Neural progenitor cell (in vitro differentiated cells): ENCODE measurements around the gene TSEN15. TPM values are rescaled to one million over a fixed set of nuclear protein-coding genes. Genes with fewer than 3 reads are reported as not detected.
A peak's percentile ranks its signal among the peaks of the same experiment; 100 is the strongest.

Experiments used
- DNase-seq: peaks from one replicate; pipeline ENCODE4 v3.0.0-alpha.2; 2016; ENCODE audit warnings: low spot score
- H2AFZ ChIP-seq: fragments of 200-600 bp; sonication (generic); replicated peaks from 2 replicates; pipeline ENCODE4 v1.6.1; 2016; ENCODE audit warnings: antibody characterized with exemption
- H3F3A ChIP-seq: fragments of 200-600 bp; sonication (generic); 2 replicates; pipeline ENCODE4 v1.6.1; 2016; ENCODE audit warnings: antibody characterized with exemption, low read depth
- H3K27ac ChIP-seq: fragments of 200-600 bp; sonication (generic); 2 replicates; pipeline ENCODE4 v1.5.1; 2016; ENCODE audit warnings: mild to moderate bottlenecking
- H3K27me3 ChIP-seq: fragments of 200-600 bp; sonication (generic); 2 replicates; pipeline ENCODE4 v1.6.1; 2016; ENCODE audit warnings: mild to moderate bottlenecking, moderate library complexity
- H3K36me3 ChIP-seq: fragments of 200-600 bp; sonication (generic); 2 replicates; pipeline ENCODE4 v1.5.1; 2016
- H3K4me1 ChIP-seq: fragments of 200-600 bp; sonication (generic); 2 replicates; pipeline ENCODE4 v1.6.1; 2016; ENCODE audit warnings: mixed run types
- H3K4me2 ChIP-seq: fragments of 200-600 bp; sonication (generic); 2 replicates; pipeline ENCODE4 v1.6.1; 2016
- H3K4me3 ChIP-seq: fragments of 200-600 bp; sonication (generic); 2 replicates; pipeline ENCODE4 v1.5.1; 2016
- H3K79me2 ChIP-seq: fragments of 200-600 bp; sonication (generic); 2 replicates; pipeline ENCODE4 v1.6.1; 2016; ENCODE audit warnings: low read depth
- H3K9ac ChIP-seq: fragments of 200-600 bp; sonication (generic); 2 replicates; pipeline ENCODE4 v1.6.1; 2016
- H3K9me3 ChIP-seq: fragments of 200-600 bp; sonication (generic); 2 replicates; pipeline ENCODE4 v1.5.1; 2016; ENCODE audit warnings: low read depth
- H4K20me1 ChIP-seq: fragments of 200-600 bp; sonication (generic); 2 replicates; pipeline ENCODE4 v1.6.1; 2016; ENCODE audit warnings: low read depth
- H3K27ac Mint-ChIP-seq: 3 replicates; pipeline ENCODE4 v1.8.0; 2021; ENCODE audit warnings: mixed read lengths
- H3K27me3 Mint-ChIP-seq: 2 replicates; pipeline ENCODE4 v1.8.0; 2022; ENCODE audit warnings: low read depth, mild to moderate bottlenecking, inconsistent platforms, moderate library complexity, mixed read lengths; ENCODE audit not compliant: insufficient read depth
- H3K36me3 Mint-ChIP-seq: 3 replicates; pipeline ENCODE4 v1.8.0; 2021; ENCODE audit warnings: mixed read lengths
- H3K4me1 Mint-ChIP-seq: 3 replicates; pipeline ENCODE4 v1.8.0; 2021; ENCODE audit warnings: mixed read lengths
- H3K4me3 Mint-ChIP-seq: 3 replicates; pipeline ENCODE4 v1.8.0; 2021; ENCODE audit warnings: mild to moderate bottlenecking, moderate library complexity, mixed read lengths
- H3K9me3 Mint-ChIP-seq: 3 replicates; pipeline ENCODE4 v1.8.0; 2020; ENCODE audit warnings: mixed read lengths
- EZH2 ChIP-seq: fragments of 200-600 bp; sonication (generic); IDR thresholded peaks from 2 replicates; pipeline ENCODE4 v1.6.1; 2017; ENCODE audit warnings: antibody characterized with exemption, mild to moderate bottlenecking, moderate library complexity
- EZH2phosphoT487 ChIP-seq: fragments of 200-600 bp; sonication (generic); IDR thresholded peaks from 2 replicates; pipeline ENCODE4 v1.6.1; 2017; ENCODE audit warnings: antibody characterized with exemption
- total RNA-seq: library from RNA; depleted of rRNA; stranded (reverse); fragments of >200 nt; gene quantifications from 2 replicates; pipeline ENCODE4 v1.2.3, GENCODE V29; 2015; ENCODE audit warnings: low replicate concordance
- TF ChIP-seq, protein P1 (sequence below): fragments of 200-600 bp; sonication (generic); IDR thresholded peaks from 2 replicates; pipeline ENCODE4 v1.5.1; 2017; ENCODE audit warnings: antibody characterized with exemption, mild to moderate bottlenecking

TSEN15 gene
- total RNA-seq, 1 donor from 2014 or later: 72.3 TPM

DNA sequence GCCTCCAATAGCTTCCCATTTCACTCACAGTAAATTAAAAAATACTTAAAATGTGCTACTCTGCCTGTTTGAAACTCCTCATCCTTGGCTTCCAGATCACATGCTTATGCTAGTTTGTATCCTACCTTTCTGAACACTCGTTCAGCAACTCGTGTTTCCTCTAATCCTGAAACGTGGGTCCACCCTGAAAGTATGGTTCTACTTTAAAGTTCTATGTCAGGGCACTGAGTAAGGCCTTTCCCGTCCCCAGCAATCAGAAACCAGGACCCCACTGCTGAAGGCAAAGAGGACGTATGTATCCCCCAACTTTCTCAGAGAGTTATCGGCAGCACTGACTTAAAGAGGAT, 419 bp upstream of the TSEN15 start:
- no peak for DNase-seq
- H3K9ac ChIP-seq: peak overlapping the region; percentile 24
- peaks cover 25% of the 10 kb centered on the region for H3K79me2 ChIP-seq
- H2AFZ ChIP-seq: peak overlapping the region; percentile 96
- peaks cover 29% of the 10 kb centered on the region for H3F3A ChIP-seq
- H3K27me3 ChIP-seq: no peaks in the 10 kb centered on the region
- peaks cover 15% of the 10 kb centered on the region for H3K36me3 Mint-ChIP-seq
- peaks cover 29% of the 10 kb centered on the region for H3K4me1 Mint-ChIP-seq
- H3K4me2 ChIP-seq: peak overlapping the region; percentile 84
- peaks cover 61% of the 10 kb centered on the region for H3K4me1 ChIP-seq
- H3K9me3 ChIP-seq: no peaks in the 10 kb centered on the region
- peak overlapping the region; percentile 60 for H3K4me3 ChIP-seq
- H3K4me3 Mint-ChIP-seq: peak overlapping the region; percentile 97
- no peak for TF ChIP-seq EZH2
- TF ChIP-seq, protein P1, sequence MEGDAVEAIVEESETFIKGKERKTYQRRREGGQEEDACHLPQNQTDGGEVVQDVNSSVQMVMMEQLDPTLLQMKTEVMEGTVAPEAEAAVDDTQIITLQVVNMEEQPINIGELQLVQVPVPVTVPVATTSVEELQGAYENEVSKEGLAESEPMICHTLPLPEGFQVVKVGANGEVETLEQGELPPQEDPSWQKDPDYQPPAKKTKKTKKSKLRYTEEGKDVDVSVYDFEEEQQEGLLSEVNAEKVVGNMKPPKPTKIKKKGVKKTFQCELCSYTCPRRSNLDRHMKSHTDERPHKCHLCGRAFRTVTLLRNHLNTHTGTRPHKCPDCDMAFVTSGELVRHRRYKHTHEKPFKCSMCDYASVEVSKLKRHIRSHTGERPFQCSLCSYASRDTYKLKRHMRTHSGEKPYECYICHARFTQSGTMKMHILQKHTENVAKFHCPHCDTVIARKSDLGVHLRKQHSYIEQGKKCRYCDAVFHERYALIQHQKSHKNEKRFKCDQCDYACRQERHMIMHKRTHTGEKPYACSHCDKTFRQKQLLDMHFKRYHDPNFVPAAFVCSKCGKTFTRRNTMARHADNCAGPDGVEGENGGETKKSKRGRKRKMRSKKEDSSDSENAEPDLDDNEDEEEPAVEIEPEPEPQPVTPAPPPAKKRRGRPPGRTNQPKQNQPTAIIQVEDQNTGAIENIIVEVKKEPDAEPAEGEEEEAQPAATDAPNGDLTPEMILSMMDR: no peak
- TF ChIP-seq EZH2phosphoT487: no peak
- peaks cover 7% of the 10 kb centered on the region for H3K36me3 ChIP-seq
- H3K27me3 Mint-ChIP-seq: no peaks in the 10 kb centered on the region
- H3K27ac Mint-ChIP-seq: peak overlapping the region; percentile 99
- peak overlapping the region; percentile 90 for H3K27ac ChIP-seq
- peaks cover 20% of the 10 kb centered on the region for H3K9me3 Mint-ChIP-seq
- H4K20me1 ChIP-seq: no peaks in the 10 kb centered on the region

DNA sequence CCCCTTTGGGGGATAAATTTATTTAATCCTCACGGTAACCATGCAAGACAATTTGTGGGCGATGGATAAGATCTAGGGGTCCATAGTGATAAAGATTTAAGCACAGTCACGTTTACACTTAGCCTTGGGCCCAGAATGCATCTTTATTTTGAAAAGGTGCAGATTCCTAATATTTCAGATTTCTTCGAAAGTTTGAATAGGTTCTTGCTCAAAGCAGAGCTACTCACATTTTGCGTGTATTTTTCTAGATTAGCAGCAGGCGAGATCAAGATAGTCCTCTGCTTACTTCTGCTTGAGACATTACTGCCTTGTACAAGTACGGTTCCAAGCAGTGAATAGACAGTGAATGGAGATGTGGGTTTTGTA, 647 bp downstream of the TSEN15 start:
- Histone ChIP-seq H4K20me1 (no peaks in the 10 kb centered on the region), H3K27me3 (no peaks in the 10 kb centered on the region), H3F3A (peaks cover 29% of the 10 kb centered on the region), H3K4me2 (peak overlapping the region; percentile 84), H3K9ac (peak overlapping the region; percentile 24), H3K79me2 (peaks cover 25% of the 10 kb centered on the region), H3K4me3 (peak overlapping the region; percentile 60), H3K27ac (peak overlapping the region; percentile 90), H3K36me3 (peaks cover 7% of the 10 kb centered on the region), H2AFZ (peak overlapping the region; percentile 96), H3K9me3 (no peaks in the 10 kb centered on the region), H3K4me1 (peaks cover 66% of the 10 kb centered on the region)
- TF ChIP-seq, protein P1: no peak
- no peak for TF ChIP-seq EZH2
- no peak for TF ChIP-seq EZH2phosphoT487
- Mint-ChIP-seq H3K4me3 (peak overlapping the region; percentile 97), H3K9me3 (peaks cover 20% of the 10 kb centered on the region), H3K36me3 (peaks cover 20% of the 10 kb centered on the region), H3K27ac (peak overlapping the region; percentile 99), H3K4me1 (peaks cover 29% of the 10 kb centered on the region), H3K27me3 (no peaks in the 10 kb centered on the region)
- DNase-seq: no peak

DNA sequence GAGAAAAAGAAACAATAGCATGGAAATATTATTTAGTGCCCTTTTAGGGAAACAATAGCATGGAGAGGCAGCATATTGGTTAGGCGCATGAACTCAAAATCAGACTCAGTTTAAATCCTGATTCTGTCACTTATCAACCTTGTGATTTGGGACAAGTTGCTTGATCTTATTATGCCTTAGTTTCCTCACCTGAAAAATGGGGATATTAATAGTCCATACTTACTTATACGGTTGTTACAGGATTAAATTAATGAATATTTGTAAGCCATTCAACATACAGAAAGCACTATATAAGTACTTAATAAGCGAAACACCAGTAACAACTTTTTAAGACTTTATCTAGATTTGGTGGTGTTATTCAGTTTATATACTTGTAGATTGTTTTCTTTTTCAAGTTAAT, 1.2 kb downstream of the TSEN15 start:
- H3K9me3 Mint-ChIP-seq: peaks cover 20% of the 10 kb centered on the region
- H3K27me3 Mint-ChIP-seq: no peaks in the 10 kb centered on the region
- H3K36me3 ChIP-seq: peaks cover 7% of the 10 kb centered on the region
- H3K27ac ChIP-seq: no peak overlapping the region
- peak overlapping the region; percentile 84 for H3K4me2 ChIP-seq
- peaks cover 29% of the 10 kb centered on the region for H3F3A ChIP-seq
- no peak overlapping the region for H2AFZ ChIP-seq
- peaks cover 29% of the 10 kb centered on the region for H3K4me1 Mint-ChIP-seq
- peak overlapping the region; percentile 60 for H3K4me3 ChIP-seq
- H3K27me3 ChIP-seq: no peaks in the 10 kb centered on the region
- peaks cover 26% of the 10 kb centered on the region for H3K79me2 ChIP-seq
- peak overlapping the region; percentile 97 for H3K4me3 Mint-ChIP-seq
- no peak for DNase-seq
- no peaks in the 10 kb centered on the region for H3K9me3 ChIP-seq
- TF ChIP-seq EZH2phosphoT487: no peak
- peaks cover 20% of the 10 kb centered on the region for H3K36me3 Mint-ChIP-seq
- no peaks in the 10 kb centered on the region for H4K20me1 ChIP-seq
- H3K9ac ChIP-seq: no peak overlapping the region
- no peak overlapping the region for H3K27ac Mint-ChIP-seq
- H3K4me1 ChIP-seq: peaks cover 62% of the 10 kb centered on the region

DNA sequence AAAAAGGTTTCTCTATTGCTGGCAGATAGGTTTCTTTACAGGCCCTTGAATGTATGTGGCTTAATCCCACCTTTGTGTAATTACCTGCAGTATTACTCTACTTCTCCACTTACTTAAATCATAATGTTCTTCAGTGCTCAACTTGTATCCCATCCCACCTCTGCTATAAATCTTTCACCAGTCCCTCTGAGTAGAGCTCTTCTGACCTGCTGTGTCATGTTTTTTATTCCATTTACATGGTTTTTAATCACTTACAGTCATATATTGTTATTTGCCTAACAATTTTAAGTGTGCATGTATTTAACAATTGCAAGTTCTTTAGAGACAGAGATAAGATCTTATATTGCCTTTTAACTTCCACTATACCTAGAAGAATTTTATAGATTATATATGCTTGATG, 2.4 kb downstream of the TSEN15 start:
- Mint-ChIP-seq H3K4me1 (peaks cover 29% of the 10 kb centered on the region), H3K36me3 (peaks cover 23% of the 10 kb centered on the region), H3K9me3 (peaks cover 20% of the 10 kb centered on the region), H3K4me3 (no peak overlapping the region), H3K27ac (no peak overlapping the region), H3K27me3 (no peaks in the 10 kb centered on the region)
- no peak for DNase-seq
- H3K4me2 ChIP-seq: peak overlapping the region; percentile 84
- H3K9me3 ChIP-seq: no peaks in the 10 kb centered on the region
- H3K36me3 ChIP-seq: peaks cover 7% of the 10 kb centered on the region
- no peak overlapping the region for H3K27ac ChIP-seq
- H3K4me3 ChIP-seq: no peak overlapping the region
- H3K4me1 ChIP-seq: peaks cover 51% of the 10 kb centered on the region
- no peaks in the 10 kb centered on the region for H3K27me3 ChIP-seq
- H4K20me1 ChIP-seq: no peaks in the 10 kb centered on the region
- no peak overlapping the region for H3K9ac ChIP-seq
- TF ChIP-seq EZH2: no peak
- TF ChIP-seq, protein P1: no peak
- no peak for TF ChIP-seq EZH2phosphoT487
- H3K79me2 ChIP-seq: peaks cover 29% of the 10 kb centered on the region
- H3F3A ChIP-seq: peaks cover 29% of the 10 kb centered on the region
- H2AFZ ChIP-seq: no peak overlapping the region
